ENCODE results near the gene LRP1-AS.

The LRP1-AS gene

DNA sequence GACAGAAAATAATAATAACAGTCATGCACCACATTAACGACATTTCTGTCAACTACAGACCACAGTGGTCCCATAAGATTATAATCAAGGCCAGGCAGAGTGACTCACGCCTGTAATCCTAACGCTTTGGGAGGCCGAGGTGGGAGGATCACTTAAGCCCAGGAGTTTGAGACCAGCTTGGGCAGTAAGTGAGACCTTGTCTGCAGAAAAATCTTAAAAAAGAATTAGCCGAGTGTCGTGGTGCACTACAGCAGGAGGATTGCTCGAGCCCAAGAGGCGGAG lies 49.9 kb downstream of the LRP1-AS start:
- DNase-seq (ENCODE audit: low read depth) = no peak

DNA sequence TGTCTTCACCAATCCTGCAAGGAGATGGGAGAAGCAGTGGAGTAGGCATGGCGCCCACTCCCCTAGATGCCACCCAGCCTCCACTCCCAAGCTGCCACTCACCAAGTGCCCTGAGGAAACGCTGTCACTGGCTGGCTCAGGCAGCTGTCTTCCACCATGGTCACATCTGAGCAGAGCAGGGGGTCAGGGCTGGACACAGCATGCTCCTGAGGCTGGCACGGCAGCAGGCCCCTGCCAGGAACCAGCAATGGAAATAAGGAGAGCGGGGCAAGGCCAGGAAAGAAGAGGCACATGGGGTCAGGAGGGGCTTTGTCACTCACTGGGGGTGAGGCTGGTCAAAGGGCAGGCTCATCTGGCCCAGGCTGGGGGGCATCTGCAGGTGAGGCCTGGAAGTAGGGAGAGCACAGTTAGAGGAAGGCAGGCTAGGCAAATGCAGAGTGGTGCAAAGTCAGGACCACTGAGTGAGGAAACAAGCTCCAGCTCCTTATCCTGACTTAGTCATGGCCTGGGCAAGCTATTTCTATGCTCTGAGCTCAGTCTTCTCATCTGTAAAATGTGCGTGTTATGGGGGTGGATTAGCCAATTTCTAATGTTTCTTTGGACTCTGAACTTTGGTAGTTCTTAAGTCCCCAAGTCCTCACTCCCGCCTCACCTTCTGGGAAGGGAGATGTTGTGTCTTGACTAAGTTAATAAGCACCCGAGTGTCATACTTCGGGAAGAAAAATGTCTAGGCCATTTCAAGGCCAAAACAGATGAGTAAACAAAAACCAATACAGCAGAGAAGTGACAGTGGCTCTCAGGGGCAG lies 50.5 kb downstream of the LRP1-AS start:
- DNase-seq (ENCODE audit: low read depth) = no peak

GRCh38 chr12:57096099-57096572 lies 51.3 kb downstream of the LRP1-AS start:
- DNase-seq (ENCODE audit: low read depth) = no peak

- DNase-seq (ENCODE audit: low read depth) = no peak
Measured at GRCh38 chr12:57095440-57095839, 52.0 kb downstream of the LRP1-AS start.
